ENCODE data around the gene TACC2.
A peak's percentile ranks its signal among the peaks of the same experiment; 100 is the strongest.
"Not testable (repeated sequence)": the region's sequence is repeated elsewhere in the genome, so short reads cannot be mapped to it uniquely, and the experiment has no call there.

TACC2 gene

DNA sequence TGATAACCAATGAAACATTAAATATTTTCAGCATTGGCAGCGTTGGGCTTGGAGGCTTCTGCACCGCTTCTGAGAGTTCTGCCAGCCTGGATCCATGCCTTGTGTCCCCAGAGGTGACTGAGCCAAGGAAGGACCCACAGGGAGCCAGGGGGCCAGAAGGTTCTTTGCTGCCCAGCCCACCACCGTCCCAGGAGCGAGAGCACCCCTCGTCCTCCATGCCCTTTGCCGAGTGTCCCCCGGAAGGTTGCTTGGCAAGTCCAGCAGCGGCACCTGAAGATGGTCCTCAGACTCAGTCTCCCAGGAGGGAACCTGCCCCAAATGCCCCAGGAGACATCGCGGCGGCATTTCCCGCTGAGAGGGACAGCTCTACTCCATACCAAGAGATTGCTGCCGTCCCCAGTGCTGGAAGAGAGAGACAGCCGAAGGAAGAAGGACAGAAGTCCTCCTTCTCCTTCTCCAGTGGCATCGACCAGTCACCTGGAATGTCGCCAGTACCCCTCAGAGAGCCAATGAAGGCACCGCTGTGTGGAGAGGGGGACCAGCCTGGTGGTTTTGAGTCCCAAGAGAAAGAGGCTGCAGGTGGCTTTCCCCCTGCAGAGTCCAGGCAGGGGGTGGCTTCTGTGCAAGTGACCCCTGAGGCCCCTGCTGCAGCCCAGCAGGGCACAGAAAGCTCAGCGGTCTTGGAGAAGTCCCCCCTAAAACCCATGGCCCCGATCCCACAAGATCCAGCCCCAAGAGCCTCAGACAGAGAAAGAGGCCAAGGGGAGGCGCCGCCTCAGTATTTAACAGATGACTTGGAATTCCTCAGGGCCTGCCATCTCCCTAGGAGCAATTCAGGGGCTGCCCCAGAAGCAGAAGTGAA, 93.9 kb downstream of the TACC2 start:
- intact Hi-C loops (cut with DNase I) = no loop called here
- DNase-seq = peak in 2 of 42 donors; percentile 8 to 10

DNA sequence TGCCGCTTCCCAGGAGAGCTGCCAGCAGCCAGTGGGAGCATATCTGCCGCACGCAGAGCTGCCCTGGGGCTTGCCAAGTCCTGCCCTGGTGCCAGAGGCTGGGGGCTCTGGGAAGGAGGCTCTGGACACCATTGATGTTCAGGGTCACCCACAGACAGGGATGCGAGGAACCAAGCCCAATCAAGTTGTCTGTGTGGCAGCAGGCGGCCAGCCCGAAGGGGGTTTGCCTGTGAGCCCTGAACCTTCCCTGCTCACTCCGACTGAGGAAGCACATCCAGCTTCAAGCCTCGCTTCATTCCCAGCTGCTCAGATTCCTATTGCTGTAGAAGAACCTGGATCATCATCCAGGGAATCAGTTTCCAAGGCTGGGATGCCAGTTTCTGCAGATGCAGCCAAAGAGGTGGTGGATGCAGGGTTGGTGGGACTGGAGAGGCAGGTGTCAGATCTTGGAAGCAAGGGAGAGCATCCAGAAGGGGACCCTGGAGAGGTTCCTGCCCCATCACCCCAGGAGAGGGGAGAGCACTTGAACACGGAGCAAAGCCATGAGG, 94.6 kb downstream of the TACC2 start:
- peak in 1 of 42 donors; percentile 14 for DNase-seq

DNA sequence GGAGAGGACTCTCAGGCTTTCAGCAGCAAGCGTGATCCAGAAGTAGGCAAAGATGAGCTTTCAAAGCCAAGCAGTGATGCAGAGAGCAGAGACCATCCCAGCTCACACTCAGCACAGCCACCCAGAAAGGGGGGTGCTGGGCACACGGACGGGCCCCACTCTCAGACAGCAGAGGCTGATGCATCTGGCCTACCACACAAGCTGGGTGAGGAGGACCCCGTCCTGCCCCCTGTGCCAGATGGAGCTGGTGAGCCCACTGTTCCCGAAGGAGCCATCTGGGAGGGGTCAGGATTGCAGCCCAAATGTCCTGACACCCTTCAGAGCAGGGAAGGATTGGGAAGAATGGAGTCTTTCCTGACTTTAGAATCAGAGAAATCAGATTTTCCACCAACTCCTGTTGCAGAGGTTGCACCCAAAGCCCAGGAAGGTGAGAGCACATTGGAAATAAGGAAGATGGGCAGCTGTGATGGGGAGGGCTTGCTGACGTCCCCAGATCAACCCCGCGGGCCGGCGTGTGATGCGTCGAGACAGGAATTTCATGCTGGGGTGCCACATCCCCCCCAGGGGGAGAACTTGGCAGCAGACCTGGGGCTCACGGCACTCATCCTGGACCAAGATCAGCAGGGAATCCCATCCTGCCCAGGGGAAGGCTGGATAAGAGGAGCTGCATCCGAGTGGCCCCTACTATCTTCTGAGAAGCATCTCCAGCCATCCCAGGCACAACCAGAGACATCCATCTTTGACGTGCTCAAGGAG, 95.5 kb downstream of the TACC2 start:
- intact Hi-C loops (cut with DNase I) = no loop called here
- DNase-seq = peak in 1 of 42 donors; percentile 5

More for the DNA sequence above, 94.6 kb downstream of the TACC2 start:
- intact Hi-C loops (cut with DNase I) = no loop called here

DNA sequence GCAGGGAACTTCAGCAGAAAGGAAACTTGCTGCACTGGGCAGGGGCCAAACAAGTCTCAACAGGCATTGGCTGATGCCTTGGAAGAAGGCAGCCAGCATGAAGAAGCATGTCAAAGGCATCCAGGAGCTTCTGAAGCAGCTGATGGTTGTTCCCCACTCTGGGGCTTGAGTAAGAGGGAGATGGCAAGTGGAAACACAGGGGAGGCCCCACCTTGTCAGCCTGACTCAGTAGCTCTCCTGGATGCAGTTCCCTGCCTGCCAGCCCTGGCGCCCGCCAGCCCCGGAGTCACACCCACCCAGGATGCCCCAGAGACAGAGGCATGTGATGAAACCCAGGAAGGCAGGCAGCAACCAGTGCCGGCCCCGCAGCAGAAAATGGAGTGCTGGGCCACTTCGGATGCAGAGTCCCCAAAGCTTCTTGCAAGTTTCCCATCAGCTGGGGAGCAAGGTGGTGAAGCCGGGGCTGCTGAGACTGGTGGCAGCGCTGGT, 96.5 kb downstream of the TACC2 start:
- intact Hi-C loops (cut with DNase I) = no loop called here
- peak in 1 of 42 donors; percentile 15 for DNase-seq

DNA sequence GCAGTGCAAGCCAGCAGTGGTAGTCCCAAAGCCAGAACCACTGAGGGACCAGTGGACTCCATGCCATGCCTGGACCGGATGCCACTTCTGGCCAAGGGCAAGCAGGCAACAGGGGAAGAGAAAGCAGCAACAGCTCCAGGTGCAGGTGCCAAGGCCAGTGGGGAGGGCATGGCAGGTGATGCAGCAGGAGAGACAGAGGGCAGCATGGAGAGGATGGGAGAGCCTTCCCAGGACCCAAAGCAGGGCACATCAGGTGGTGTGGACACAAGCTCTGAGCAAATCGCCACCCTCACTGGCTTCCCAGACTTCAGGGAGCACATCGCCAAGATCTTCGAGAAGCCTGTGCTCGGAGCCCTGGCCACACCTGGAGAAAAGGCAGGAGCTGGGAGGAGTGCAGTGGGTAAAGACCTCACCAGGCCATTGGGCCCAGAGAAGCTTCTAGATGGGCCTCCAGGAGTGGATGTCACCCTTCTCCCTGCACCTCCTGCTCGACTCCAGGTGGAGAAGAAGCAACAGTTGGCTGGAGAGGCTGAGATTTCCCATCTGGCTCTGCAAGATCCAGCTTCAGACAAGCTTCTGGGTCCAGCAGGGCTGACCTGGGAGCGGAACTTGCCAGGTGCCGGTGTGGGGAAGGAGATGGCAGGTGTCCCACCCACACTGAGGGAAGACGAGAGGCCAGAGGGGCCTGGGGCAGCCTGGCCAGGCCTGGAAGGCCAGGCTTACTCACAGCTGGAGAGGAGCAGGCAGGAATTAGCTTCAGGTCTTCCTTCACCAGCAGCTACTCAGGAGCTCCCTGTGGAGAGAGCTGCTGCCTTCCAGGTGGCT, 97.7 kb downstream of the TACC2 start:
- intact Hi-C loops (cut with DNase I) = no loop called here
- no peak for DNase-seq

DNA sequence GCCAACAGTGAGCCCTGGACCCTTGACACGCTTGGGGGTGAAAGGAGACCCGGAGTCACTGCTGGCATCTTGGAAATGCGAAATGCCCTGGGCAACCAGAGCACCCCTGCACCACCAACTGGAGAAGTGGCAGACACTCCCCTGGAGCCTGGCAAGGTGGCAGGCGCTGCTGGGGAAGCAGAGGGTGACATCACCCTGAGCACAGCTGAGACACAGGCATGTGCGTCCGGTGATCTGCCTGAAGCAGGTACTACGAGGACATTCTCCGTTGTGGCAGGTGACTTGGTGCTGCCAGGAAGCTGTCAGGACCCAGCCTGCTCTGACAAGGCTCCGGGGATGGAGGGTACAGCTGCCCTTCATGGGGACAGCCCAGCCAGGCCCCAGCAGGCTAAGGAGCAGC, 98.5 kb downstream of the TACC2 start:
- DNase-seq = no peak
- intact Hi-C loops (cut with DNase I) = no loop called here

DNA sequence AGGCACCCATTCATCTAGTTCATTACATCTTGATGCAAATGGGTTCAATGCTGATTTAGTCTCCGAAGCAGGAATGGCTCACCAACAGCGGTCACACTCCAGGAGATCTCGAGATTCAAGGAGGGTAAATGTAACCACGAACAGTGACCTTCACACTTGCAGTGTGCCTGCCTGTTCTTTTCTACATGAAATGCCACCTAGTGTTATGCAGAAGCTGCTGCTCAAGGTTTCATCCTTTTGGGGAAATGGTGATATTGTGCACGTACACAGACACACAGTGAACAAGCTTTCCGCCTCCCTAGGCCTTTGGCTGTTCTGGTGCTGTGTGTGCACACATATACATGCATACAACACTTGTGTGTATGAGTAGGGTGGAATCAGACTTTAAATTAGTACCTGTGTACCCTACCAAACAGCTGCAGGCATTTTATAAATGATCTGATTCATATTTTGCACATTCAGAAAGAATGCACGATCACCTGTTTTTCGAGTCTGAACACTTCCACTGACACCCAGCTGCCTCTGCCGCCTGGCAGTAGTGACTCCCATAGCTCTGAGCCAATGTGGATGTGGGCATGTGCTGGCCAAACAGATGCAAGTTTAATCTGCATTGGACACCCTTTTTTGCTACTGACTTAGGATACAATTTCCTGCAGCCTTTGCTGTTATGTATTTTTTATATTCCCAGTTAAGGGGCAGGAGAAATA, 100.5 kb downstream of the TACC2 start:
- intact Hi-C loops (cut with DNase I) = no loop called here
- DNase-seq = peak in 6 of 42 donors; percentile 11 to 51 (median 22)

DNA sequence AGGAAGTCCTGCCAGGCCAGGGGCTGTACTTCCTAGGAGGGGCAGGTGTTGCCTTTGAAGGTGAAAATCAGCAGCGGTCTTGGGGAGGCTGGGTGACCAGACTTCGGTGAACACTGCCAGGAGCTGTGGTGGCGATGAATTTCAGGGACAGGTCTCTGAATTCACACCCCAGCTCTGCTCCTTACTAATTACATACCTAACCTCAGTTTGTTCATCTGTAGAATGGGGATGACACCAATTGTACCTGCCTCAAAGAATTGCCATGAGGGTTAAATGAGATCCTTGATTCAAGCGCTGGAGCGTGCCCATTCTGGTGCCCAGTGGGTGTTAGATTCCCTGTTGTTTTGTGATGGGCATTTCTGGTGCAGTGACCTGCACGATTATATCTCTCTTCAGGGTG, 102.8 kb downstream of the TACC2 start:
- intact Hi-C loops (cut with DNase I) = no loop called here
- no peak for DNase-seq

DNA sequence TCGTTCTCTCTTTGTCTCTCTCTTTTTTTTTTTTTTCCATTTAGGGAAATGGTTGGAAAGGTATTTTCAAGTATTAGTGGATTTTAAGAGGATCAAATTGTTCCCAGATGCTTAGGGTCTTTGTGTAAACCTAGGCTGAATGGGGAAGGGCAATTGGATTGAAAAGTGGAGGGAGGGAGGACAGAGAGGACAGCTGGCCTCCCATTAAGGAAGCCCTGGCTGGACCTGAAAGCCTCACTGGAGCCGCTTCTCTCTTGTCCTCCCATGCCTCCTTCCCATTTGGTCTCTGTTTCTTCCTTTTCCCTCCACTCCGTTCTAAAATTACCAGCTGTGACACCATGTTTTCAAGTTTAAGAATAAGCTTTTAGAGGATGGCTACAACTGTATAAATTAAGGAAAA, 104.1 kb downstream of the TACC2 start:
- intact Hi-C loops (cut with DNase I) = no loop called here
- no peak for DNase-seq

DNA sequence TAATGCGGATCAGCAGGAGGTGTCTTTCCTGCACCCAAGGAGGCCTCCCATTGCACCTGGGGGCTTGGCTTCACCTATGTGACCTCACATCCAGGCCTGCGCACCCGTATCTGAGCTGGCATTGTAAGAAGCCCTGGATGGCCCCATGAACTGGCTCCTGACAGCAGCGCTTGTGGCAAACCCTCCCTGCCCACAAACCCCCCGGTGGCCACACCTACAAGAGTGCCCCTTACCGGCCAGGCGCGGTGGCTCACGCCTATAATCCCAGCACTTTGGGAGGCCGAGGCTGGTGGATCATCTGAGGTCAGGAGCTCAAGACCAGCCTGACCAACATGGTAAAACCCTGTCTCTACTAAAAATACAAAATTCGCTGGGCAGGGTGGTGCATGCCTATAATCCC, 107.2 kb downstream of the TACC2 start:
- DNase-seq; intact Hi-C loops (cut with DNase I): not testable (repeated sequence)

DNA sequence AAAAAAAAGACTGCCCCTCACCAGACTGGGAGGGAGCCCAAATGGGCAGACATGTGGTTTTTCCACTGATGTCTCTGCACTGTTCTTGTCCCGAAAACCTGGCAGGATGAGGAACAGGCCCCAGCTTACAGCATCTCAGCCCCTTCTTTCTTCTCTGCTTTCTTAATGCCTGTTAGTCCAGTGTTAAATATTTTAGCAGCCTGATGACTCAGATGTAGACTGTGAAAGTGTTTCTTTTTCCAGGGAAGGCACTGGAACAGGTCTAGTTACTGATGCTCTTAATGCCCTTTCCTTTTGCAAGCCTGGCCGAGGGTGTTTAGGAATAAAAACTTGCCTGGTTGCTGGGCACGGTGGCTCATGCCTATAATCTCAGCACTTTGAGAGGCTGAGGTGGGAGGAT, 107.7 kb downstream of the TACC2 start:
- intact Hi-C loops (cut with DNase I) = no loop called here
- no peak for DNase-seq

DNA sequence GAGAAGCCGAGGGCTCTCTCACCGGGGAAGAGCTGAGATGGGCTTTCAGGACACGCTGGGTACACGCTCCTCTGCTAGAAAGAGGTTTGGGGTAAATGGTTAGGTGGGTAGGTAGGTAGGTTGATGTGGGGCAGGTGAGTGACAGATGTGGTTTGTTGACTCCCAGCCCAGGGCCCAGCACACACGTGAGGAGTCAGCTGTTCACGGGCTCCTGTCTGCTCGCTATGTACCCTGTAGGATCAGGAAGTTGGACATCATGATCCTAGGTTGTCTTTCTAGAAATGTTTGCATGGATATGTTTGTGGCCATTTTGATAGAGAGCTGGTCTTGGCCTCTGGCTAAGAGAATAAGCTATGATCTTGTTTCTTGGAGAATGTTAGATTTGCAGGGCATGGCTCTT, 109.0 kb downstream of the TACC2 start:
- DNase-seq = no peak
- intact Hi-C loops (cut with DNase I) = no loop called here

DNA sequence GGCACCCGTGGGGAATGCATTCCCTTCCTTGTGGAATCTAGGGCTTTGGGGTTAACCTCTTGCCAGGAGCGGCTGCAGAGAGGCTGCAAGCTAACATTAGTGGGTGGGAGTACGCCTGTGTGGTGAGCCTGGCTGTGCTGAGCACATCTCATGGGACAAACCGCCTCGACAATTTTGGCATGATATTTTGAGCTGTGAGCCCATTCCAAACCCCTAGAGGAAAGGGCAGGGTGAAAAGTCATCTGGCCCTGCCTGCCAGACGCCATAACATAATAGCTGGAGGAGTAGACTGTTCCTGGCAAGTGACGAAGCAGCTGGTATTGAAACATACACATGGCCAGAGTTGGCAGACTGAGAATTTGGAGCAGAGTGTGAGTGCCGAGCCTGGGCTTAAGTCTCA, 110.0 kb downstream of the TACC2 start:
- no peak for DNase-seq

DNA sequence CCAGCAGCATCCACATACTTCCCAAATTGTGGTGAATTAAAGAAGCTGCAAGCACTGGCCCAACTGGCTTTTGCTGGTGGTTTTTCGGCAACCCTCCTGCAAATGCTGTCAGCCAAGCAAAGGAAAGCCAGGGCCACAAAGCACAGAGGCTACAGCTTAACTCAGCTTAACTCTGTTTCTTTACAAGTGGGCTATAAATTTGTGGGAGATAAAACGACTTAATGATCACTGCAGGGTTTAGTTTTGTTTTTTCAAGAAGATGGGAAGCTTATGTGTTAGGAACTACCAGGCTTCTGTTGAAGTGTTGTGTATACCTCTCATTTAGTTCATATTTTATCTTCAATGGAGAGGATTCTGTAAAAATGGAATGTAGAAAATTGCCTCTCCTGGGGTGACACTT, 110.6 kb downstream of the TACC2 start:
- no peak for DNase-seq
- intact Hi-C loops (cut with DNase I) = no loop called here

More for the DNA sequence above, 110.0 kb downstream of the TACC2 start:
- intact Hi-C loops (cut with DNase I) = no loop called here

DNA sequence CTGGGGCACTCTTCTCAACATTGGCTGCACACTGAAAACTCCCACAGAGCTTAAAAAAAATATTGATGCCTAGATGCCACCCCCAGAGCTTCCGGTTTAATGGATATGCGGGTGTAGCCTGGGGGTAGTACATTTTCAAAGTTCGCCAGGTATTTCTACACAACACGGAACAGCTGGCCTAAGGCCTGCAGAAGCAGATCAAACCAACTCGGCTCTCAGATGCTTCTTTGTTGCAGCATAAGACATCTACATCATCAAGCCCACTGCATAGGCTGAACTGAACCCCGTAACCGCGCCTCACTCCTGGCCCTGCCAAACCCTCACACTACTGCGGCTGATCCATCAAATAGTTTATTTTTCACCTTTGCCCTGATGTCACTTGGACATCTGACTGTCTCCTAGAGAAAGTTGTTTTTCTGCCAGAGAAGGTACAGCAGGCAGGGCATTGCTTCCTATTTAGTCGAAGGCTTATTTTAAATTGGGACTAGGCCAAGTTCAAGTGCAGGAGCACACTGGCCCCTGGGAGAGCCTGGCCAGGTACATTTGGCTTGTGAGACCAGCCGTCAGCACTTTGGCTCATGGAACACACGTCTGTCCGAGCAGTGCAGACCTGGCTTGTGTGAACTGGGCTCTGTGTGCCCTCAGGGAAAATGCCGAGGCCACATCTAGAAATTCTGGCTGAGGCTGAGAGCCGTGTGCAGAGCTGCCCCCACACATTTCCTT, 113.3 kb downstream of the TACC2 start:
- DNase-seq = no peak
- intact Hi-C loops (cut with DNase I) = no loop called here

DNA sequence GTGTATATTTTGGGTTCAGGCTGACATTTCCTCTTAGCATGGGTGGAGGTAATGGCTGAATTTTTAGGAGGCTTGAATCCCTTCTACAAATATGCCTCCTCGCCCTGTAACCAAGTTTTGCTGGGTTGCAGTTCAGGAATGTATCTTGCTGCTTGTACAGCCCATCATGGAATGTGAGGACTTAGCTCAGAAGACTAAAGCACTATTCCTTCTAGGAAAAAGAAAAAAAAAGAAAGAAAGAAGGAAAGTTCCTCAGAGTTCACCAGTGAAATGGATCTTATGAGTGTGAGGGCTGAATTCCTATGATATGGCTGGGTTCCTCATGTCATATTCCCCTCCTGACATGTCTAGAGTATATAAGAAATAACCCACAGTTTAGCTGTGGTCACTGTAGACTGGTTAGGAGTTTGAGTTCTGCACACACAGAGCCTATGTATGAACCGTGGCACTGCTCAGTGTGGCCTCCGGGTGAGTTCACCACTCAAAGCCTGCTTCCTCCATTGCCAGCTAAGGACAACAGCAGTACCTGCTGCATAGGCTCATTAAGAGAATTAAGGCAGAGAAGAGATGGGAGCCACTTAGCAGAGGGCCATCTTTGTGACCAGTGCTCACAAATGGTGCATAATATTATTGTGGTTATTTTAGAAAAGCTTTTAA, 114.0 kb downstream of the TACC2 start:
- DNase-seq = no peak
- intact Hi-C loops (cut with DNase I) = no loop called here

DNA sequence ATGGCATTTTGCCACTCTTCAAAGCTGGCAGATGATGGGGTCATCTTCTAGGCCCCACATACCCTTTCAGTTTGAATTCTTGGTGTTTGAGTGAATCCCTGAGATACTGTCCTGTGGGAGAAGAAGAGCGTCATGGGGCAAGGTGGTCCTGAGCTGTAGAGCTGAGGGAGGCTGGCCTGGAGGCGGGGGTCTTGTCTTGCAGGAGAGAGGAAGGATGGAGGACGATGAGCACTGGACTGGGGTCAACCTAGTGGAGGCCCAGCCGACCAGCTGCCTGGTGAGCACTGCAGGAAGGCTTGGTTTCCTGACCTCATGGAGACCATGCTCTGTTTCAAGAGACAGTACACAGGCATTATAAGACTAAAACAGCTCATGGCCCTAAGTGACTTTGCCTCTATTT, 114.6 kb downstream of the TACC2 start:
- intact Hi-C loops (cut with DNase I) = no loop called here
- no peak for DNase-seq
